HL-60 (cell line): ENCODE data around the gene PFDN4.
"Not testable (repeated sequence)": the region's sequence is repeated elsewhere in the genome, so short reads cannot be mapped to it uniquely, and the experiment has no call there.

Source experiments
- DNase-seq, 2 experiments: peaks; one replicate each; pipeline ENCODE4 v3.0.0-alpha.2; 2010 to 2020; ENCODE audit warnings: low read depth in 1 of 2, low spot score in 1 of 2
- H3K27ac ChIP-seq: fragments of 250-450 bp; sonication (Bioruptor Pico); replicated peaks from 2 replicates; pipeline ENCODE4 v1.5.1; 2020; ENCODE audit warnings: mild to moderate bottlenecking, moderate library complexity
- H3K27me3 ChIP-seq: fragments of 250-450 bp; sonication (Bioruptor Pico); 2 replicates; pipeline ENCODE4 v1.5.1; 2021; ENCODE audit warnings: mild to moderate bottlenecking, moderate library complexity; ENCODE audit not compliant: insufficient read depth, poor library complexity, severe bottlenecking
- H3K4me3 ChIP-seq: replicated peaks from 2 replicates; pipeline ENCODE4 v1.5.1; 2011; ENCODE audit warnings: mild to moderate bottlenecking, control low read depth, low read length; ENCODE audit not compliant: insufficient read depth
- GABPA ChIP-seq: IDR thresholded peaks from 2 replicates; pipeline ENCODE4 v1.6.1; 2012; ENCODE audit warnings: low read depth
- POLR2AphosphoS5 ChIP-seq: IDR thresholded peaks from 2 replicates; pipeline ENCODE4 v1.6.1; 2012; ENCODE audit warnings: low read depth
- SPI1 ChIP-seq: IDR thresholded peaks from 2 replicates; pipeline ENCODE4 v1.6.1; 2012; ENCODE audit warnings: low read depth, mild to moderate bottlenecking, borderline replicate concordance
- TF ChIP-seq, protein P1 (sequence below): IDR thresholded peaks from 2 replicates; pipeline ENCODE4 v1.6.1; 2012; ENCODE audit warnings: low read depth; ENCODE audit not compliant: insufficient replicate concordance
- TF ChIP-seq, protein P2 (sequence below): IDR thresholded peaks from one replicate; pipeline ENCODE4 v1.5.1; 2011; ENCODE audit warnings: low read length, control low read depth, inconsistent platforms; ENCODE audit not compliant: insufficient read depth

PFDN4 gene

DNA sequence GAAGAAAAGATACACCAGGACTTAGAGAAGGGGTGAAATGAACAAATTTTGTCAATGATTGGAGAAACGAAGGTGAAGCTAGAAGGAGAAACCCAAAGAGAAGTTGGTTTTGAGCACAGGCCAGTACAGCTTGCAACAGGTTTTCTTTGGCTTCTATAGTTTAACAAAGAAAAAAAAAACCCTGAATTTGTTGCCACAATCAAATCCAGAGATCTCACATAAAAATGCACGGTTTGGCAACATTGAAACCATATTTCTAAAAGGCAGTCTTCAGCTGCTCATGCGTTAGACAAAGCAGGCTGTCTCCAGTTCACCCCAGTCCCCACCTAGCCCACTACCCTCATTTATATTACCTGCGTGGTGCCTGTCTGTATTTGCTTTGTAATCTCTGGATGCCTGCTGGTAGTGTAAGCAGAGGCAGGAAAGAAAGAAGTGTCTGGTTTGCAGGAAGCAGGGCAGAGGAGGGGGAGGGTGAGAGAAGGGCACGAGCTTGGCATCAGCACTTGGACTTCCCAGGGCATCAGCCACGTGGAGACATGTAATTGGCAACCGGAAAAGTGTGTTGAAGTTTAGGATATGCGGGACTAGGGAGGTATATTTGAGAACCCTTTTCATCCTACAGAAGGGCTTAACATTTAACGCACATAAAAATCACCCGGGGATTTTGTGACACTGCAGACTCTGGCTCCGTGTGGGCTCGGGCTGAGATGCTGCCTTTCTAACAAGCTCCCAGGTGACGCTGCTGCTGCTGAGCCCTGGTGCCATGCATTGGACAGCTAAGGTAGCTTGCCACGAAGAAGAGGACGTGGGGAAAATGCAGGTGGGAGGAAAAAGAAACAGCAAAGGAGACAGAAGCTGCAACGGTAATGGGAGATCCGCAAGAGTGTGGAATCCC lies 14.4 kb downstream of the PFDN4 start:
- no peak overlapping the region for H3K4me3 ChIP-seq
- TF ChIP-seq POLR2AphosphoS5 (no peak), GABPA (no peak), SPI1 (no peak)
- TF ChIP-seq, protein P1, sequence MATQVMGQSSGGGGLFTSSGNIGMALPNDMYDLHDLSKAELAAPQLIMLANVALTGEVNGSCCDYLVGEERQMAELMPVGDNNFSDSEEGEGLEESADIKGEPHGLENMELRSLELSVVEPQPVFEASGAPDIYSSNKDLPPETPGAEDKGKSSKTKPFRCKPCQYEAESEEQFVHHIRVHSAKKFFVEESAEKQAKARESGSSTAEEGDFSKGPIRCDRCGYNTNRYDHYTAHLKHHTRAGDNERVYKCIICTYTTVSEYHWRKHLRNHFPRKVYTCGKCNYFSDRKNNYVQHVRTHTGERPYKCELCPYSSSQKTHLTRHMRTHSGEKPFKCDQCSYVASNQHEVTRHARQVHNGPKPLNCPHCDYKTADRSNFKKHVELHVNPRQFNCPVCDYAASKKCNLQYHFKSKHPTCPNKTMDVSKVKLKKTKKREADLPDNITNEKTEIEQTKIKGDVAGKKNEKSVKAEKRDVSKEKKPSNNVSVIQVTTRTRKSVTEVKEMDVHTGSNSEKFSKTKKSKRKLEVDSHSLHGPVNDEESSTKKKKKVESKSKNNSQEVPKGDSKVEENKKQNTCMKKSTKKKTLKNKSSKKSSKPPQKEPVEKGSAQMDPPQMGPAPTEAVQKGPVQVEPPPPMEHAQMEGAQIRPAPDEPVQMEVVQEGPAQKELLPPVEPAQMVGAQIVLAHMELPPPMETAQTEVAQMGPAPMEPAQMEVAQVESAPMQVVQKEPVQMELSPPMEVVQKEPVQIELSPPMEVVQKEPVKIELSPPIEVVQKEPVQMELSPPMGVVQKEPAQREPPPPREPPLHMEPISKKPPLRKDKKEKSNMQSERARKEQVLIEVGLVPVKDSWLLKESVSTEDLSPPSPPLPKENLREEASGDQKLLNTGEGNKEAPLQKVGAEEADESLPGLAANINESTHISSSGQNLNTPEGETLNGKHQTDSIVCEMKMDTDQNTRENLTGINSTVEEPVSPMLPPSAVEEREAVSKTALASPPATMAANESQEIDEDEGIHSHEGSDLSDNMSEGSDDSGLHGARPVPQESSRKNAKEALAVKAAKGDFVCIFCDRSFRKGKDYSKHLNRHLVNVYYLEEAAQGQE: no peak
- TF ChIP-seq, protein P2, sequence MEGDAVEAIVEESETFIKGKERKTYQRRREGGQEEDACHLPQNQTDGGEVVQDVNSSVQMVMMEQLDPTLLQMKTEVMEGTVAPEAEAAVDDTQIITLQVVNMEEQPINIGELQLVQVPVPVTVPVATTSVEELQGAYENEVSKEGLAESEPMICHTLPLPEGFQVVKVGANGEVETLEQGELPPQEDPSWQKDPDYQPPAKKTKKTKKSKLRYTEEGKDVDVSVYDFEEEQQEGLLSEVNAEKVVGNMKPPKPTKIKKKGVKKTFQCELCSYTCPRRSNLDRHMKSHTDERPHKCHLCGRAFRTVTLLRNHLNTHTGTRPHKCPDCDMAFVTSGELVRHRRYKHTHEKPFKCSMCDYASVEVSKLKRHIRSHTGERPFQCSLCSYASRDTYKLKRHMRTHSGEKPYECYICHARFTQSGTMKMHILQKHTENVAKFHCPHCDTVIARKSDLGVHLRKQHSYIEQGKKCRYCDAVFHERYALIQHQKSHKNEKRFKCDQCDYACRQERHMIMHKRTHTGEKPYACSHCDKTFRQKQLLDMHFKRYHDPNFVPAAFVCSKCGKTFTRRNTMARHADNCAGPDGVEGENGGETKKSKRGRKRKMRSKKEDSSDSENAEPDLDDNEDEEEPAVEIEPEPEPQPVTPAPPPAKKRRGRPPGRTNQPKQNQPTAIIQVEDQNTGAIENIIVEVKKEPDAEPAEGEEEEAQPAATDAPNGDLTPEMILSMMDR: no peak
- H3K27ac ChIP-seq: no peak overlapping the region
- no peaks in the 10 kb centered on the region for H3K27me3 ChIP-seq
- no peak for DNase-seq

DNA sequence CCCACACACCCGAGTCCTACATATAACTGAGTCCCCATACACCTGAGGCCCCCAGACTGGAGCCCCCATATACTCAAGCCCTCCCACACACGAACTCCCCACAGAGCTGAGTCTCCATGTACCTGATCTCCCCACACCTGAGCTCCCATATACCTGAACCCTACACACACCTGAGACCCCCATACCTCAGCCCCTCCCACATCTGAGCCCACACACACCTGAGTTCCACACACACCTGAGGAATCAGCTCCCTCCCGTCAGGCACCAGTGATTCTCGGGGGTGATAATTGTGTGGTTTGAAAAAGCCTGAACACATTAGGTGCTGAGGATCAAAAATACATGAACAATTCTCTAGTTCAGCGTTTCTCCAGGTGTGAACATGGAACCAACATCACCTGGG lies 15.4 kb downstream of the PFDN4 start:
- no peak overlapping the region for H3K4me3 ChIP-seq
- H3K27ac ChIP-seq: no peak overlapping the region
- TF ChIP-seq, protein P1: no peak
- no peak for TF ChIP-seq POLR2AphosphoS5
- no peaks in the 10 kb centered on the region for H3K27me3 ChIP-seq
- no peak for DNase-seq

DNA sequence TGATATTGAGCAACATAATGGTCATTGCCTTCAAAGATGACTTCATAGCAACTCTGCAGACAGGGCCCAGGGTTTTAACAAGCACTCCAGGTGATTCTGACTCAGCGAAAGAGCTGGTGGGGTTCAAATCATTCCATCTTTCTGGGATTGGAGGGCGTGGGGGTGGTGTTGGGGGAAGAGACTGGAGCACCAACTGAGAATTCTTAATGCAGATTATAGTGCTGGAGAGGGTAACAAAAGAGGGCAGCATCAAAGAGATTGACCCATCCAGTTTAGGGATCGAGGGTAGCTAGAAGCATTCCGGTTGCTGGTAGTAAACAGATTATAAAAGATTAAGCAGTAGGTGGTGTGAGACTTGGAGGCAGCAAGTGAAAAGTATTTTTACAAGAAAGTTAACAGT lies 15.9 kb downstream of the PFDN4 start:
- H3K27ac ChIP-seq: no peak overlapping the region
- DNase-seq: no peak
- no peaks in the 10 kb centered on the region for H3K27me3 ChIP-seq
- H3K4me3 ChIP-seq: no peak overlapping the region
- TF ChIP-seq POLR2AphosphoS5 (no peak), GABPA (no peak), SPI1 (no peak)
- TF ChIP-seq, protein P1: no peak
- TF ChIP-seq, protein P2: no peak

DNA sequence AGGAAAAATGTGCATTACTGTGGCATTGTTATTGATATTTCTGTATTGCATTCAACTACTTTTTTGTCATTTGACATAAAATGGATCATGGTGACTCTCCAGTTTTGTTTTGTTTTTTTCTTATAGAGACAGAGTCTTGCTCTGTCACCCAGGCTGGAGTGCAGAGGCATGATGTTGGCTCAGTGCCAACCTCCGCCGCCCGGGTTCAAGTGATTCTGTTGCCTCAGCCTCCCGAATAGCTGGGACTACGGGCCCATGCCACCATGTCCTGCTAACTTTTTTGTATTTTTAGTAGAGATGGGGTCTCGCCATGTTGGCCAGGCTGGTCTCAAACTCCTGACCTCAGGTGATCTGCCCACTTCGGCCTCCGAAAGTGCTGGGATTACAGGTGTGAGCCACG lies 16.8 kb downstream of the PFDN4 start:
- DNase-seq, H3K27me3 ChIP-seq, H3K27ac ChIP-seq, H3K4me3 ChIP-seq: not testable (repeated sequence)
